T1000 (cell line): ENCODE data around the gene ASPA.
"Not testable (repeated sequence)": the region's sequence is repeated elsewhere in the genome, so short reads cannot be mapped to it uniquely, and the experiment has no call there.

ENCODE experiments used
- DNase-seq: peaks from one replicate; lab custom pipeline; 2025; ENCODE audit warnings: mixed read lengths; lab: John Stamatoyannopoulos, UW

ASPA gene

DNA sequence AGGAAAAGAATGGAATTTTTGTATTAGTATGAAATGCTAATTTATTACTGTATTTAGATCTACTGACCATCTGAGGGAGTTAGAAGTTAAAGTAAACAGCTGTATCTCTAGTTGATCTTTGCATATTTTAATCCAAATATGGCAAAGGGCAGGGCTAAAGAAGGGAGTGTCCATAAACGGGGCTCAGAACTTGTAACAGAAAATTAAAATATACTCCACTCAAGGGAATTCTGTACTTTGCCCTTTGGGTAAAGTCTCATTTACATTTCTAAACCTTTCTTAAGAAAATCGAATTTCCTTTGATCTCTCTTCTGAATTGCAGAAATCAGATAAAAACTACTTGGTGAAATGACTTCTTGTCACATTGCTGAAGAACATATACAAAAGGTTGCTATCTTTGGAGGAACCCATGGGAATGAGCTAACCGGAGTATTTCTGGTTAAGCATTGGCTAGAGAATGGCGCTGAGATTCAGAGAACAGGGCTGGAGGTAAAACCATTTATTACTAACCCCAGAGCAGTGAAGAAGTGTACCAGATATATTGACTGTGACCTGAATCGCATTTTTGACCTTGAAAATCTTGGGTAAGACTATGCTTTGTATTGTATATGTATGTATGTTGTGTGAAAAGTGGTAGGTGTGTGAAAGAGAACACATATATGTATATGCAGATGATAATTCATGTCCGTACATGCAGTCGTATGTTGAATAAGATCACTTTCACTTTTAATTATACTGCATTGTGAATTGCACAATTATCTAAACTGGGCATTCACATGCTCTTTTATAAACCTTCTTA, at the start of gene ASPA:
ASPA (plus strand) TSS at position 186 of the 799 bp plus-strand sequence; CDS start at position 349, 163 bp downstream.
- DNase-seq = no peak

- DNase-seq = not testable (repeated sequence)
These were observed 42.6 kb upstream of the ASPA start for GRCh38 chr17:3433215-3433614.

DNA sequence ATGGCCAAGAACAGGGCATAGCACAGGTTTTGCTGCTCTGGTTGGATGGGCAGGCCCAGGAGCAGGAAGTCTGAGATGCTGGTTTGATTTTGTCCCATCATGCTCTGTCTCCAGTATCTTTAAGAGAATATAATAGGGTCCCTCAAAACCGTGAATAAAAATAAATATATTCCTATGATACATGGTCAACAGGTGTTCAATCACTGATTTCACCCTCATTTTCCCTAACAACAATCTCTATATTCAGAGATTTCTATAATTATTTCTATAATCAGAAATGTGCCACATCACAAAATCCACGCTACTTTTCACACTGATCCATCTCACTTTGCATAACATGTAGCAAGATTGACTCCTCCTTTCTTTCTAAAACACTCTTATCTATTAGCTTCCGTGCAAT, 42.1 kb upstream of the ASPA start, which contains the start of gene OR1E2:
OR1E2 (minus strand) TSS at position 101 of the 400 bp plus-strand sequence; CDS start at position 101, 0 bp downstream.
- DNase-seq = no peak

DNA sequence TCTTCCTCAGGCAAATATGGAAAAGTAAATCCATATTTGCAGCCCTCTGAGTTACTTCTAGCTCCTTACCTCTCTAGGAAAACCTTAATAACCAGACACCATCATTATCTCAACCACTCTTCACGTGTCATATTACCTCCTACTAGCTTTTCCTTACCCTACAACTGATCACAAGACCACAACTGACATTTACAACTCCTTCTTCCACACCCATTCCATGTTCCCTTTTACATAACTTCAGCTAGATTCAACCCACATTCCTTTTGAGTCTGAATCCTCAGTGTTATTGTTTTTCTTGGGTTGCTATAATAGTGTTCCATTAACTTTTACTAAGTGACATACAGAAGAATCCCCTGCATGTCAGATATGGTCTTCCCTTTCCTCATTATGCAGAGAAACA, 37.4 kb upstream of the ASPA start:
- DNase-seq = no peak

- DNase-seq = no peak
These were observed 35.3 kb upstream of the ASPA start for GRCh38 chr17:3440451-3440850.

- no peak for DNase-seq
These were observed 28.2 kb upstream of the ASPA start for GRCh38 chr17:3447625-3448024.

DNA sequence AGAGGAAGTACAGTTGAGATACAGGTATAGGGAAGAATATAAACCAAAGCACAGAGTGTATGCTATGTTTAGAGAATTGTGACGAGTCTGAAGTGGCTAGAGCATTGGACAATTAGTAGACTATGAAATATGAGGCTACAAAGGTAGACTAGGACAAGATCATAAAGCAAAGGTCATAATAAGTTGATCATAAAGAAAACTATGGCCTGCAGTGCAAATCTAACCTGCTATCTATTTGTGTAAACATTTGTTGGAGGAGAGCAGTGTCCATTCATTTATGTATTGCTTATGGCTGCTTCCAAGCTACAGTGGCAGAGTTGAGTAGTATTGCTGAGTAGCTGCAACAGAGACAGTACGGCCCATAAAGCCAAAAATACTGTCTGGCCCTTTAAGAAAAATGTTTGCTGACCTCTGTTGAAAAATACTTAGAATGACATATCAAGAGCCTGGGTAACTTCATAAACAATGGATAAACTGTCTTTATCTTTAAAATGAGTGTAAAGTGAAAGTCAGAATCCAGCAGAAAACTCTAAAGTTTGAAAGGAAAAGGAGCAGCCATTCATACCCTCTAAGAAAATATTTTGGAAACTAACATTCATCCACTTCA, 27.6 kb upstream of the ASPA start:
- DNase-seq = no peak

GRCh38 chr17:3466355-3466754, 9.4 kb upstream of the ASPA start:
- DNase-seq = not testable (repeated sequence)

GRCh38 chr17:3469529-3469928, 6.3 kb upstream of the ASPA start:
- DNase-seq = no peak

- no peak for DNase-seq
These were observed 4.2 kb upstream of the ASPA start, which contains the start of gene SPATA22 for GRCh38 chr17:3471599-3471998. Gene SPATA22, minus strand, starts transcription at chr17:3471819. Its CDS starts 2,494 bp downstream, at chr17:3469325.

DNA sequence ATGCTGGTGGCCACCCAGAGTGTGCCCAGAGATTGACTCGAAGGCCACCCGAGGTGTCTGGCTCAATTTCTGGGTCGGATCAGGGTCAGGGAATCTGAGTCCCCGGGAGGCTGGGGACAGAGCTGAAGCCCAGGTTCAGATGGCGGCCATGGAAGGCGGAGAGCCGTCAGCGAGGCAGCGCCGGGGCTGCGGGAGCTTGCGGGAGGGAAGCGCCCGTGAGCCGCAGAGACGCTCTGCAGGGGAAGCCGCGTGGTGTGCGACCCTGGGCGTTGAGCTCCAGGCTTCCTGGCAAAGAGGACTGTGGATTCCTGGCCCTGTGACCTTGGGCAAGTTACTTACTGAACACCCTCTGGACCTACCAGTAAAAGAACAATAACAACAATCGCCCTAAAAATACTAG, 3.7 kb upstream of the ASPA start:
- no peak for DNase-seq

- DNase-seq = no peak
These were observed 1.6 kb upstream of the ASPA start for GRCh38 chr17:3474212-3474611.

GRCh38 chr17:3475251-3475685, 529 bp upstream of the ASPA start:
- no peak for DNase-seq

DNA sequence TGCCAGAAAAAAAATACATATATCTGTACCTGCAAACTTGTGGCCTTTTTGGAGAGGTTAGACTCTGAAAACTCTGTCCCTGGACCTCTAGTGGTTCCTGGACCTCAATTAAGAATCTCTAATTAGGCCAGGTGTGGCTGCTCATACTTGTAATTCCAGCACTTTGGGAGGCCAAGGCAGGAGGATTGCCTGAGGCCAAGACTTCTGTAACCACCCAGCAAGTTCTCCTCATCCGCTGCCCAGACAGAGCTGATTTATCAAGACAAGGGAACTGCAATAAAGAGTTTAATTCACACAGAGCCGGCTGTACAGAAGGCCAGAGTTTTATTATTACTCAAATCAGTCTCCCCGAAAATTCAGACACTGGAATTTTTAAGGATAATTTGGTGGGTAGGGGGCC, 4.2 kb downstream of the ASPA start:
- no peak for DNase-seq

- no peak for DNase-seq
These were observed 7.1 kb downstream of the ASPA start for GRCh38 chr17:3482852-3483251.

DNA sequence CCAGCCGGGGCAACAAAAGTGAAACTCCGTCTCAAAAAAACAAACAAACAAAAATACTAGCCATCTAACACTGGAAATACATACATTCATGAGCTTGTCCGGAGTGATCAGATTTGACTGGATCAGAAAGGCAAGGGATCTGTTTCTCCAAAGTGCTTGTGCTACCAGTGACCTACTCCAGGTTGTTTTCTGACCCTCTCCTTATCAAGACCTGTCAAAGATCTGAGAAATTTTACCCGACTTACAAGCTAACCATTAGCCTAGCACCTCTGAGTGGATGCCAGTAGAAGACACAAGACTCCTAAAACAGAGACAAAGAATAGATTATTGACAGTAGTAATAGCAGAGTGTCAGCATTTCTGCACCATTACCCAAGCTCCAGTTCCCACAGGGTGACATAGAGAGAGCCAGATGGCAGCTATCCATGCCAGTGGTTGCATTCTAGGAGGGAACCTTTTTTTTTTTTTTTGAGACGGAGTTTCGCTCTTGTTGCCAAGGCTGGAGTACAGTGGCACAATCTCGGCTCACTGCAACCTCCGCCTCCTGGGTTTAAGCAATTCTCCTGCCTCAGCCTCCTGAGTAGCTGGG, 9.8 kb downstream of the ASPA start:
- DNase-seq = no peak

DNA sequence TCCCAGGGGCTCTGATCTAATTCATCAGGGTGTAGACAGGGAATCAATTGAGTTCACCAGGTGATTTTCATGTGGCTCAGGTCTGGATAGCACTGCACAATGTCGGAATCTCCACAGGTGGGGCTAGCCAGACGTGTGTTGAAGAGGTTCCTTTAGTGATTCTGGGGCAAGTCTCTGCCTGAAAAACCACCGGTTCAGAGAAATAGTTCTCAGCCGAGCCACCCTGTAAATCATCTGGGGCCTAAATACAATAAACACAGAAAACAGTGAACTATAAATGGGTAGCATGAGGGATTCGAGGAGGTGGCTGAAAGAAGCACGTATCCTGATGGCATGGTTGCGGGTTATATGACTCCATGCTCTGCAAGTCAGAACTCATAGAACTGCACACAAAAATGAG, 21.3 kb downstream of the ASPA start:
- DNase-seq = no peak

DNA sequence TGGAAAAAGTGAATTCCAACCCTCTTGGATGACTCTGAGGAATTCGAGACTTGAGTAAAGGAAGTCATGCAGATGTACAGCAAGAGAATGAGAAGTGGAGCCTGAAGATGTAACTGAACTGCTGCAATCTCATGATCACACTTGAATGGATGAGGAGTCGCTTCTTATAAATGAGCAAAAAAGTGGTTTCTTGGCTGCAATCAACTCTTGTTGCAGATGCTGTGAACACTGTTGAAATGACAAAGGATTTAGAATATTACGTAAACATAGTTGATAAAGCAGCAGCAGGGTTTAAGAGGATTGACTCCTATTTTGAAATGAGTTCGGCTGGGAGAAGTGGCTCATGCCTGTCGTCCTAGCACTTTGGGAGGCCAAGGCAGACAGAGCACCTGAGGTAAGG, 25.5 kb downstream of the ASPA start:
- DNase-seq = no peak

DNA sequence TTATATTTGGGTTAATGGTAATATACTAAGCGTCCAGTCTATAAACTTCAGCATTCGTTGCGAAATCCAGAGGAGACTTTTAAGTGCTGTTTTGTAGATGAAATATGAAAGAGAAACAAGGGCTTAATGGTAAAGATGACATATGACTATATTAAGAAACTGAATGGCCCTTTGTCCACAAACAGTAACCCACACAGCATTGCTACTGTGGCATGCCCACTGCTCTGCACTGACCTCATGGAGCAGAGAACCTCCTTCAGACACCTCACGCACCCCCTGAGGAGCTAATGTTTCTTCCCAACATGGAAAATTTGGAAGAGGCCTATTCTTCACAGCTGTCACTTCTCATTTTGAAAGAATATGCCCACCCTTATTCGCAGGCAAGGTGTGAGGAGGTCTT, 26.7 kb downstream of the ASPA start:
- no peak for DNase-seq

DNA sequence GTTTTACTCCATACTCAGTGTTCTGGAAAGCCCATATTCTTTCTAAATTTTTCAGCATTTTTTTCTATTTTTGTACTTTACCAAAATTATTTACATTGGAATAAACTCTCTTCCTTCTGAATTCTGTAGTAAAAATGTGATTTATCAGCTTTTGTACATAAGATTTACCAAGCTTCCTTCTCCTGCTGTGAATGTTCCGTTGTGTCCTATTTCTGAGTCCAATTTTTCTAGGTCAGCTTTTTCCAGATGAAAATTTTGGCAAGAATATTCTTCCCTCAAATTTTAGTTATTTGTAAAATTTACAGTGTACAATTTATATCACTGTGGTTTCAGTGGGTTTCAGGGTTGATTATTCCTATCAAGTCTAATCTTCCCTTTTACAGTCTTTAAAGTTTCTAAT, 27.5 kb downstream of the ASPA start:
- DNase-seq = no peak

- no peak for DNase-seq
These were observed 29.2 kb downstream of the ASPA start for GRCh38 chr17:3505008-3505407.

- DNase-seq = no peak
These were observed 30.3 kb downstream of the ASPA start for GRCh38 chr17:3506054-3506453.

GRCh38 chr17:3507071-3507470, 31.3 kb downstream of the ASPA start:
- no peak for DNase-seq
